Prostate gland (tissue), 2 donors: ENCODE data around the gene AFF4. TPM values are rescaled to one million over a fixed set of nuclear protein-coding genes. Genes with fewer than 3 reads are reported as not detected.
"Not testable (repeated sequence)": the region's sequence is repeated elsewhere in the genome, so short reads cannot be mapped to it uniquely, and the experiment has no call there.

ENCODE experiments used
- DNase-seq: peaks from one replicate; pipeline ENCODE4 v3.0.0-alpha.2; 2019; ENCODE audit warnings: low spot score
- H3K27ac ChIP-seq, 2 donors: fragments of 200-600 bp; sonication (generic); 2 replicates each; pipeline ENCODE4 v1.5.1; 2017 to 2019
- H3K27me3 ChIP-seq: fragments of 200-600 bp; sonication (generic); replicated peaks from 2 replicates; pipeline ENCODE4 v1.5.1; 2019; ENCODE audit not compliant: insufficient read depth
- H3K36me3 ChIP-seq, 2 donors: fragments of 200-600 bp; sonication (generic); 1 replicate in 1 of 2; 2 replicates in 1 of 2; pipeline versions ENCODE4 v1.5.1 to v1.8.1; 2017 to 2019
- H3K4me1 ChIP-seq: fragments of 200-600 bp; sonication (generic); replicated peaks from 2 replicates; pipeline ENCODE4 v1.5.1; 2019
- H3K4me3 ChIP-seq, 2 donors: fragments of 200-600 bp; sonication (generic); 2 replicates each; pipeline ENCODE4 v1.5.1; 2017 to 2019
- H3K9me3 ChIP-seq: fragments of 200-600 bp; sonication (generic); 2 replicates; pipeline ENCODE4 v1.5.1; 2017
- CTCF ChIP-seq, 4 experiments: fragments of 200-600 bp in 2 of 4; fragments of 450-650 bp in 2 of 4; sonication (generic) in 2 of 4; IDR thresholded peaks; 1 replicate in 3 of 4; 2 replicates in 1 of 4; pipeline ENCODE4 v1.5.1; 2016 to 2019; ENCODE audit warnings: antibody characterized with exemption in 4 of 4, mild to moderate bottlenecking in 2 of 4, moderate library complexity in 2 of 4
- POLR2A ChIP-seq: fragments of 450-650 bp; IDR thresholded peaks from one replicate; pipeline ENCODE4 v1.6.1; 2016; ENCODE audit warnings: antibody characterized with exemption, mild to moderate bottlenecking
- POLR2AphosphoS5 ChIP-seq: sonication (generic); formaldehyde crosslinking; IDR thresholded peaks from one replicate; pipeline ENCODE4 v1.6.1; 2017; ENCODE audit warnings: antibody characterized with exemption
- WGBS: methylation state at CpG from one replicate; pipeline ENCODE4 v1.1.5; 2018; 5-methylcytosine and 5-hydroxymethylcytosine counted together
- intact Hi-C: fragments of 100-400 bp; cut with DNase I; formaldehyde crosslinking; loops from one replicate; pipeline ENCODE4 v1.14.2; 2022
- total RNA-seq, 2 donors: library from RNA; depleted of rRNA; stranded (reverse); fragments of >200 nt; gene quantifications; one replicate each; pipeline ENCODE4 v1.1.0, GENCODE V29; 2016

The AFF4 gene
- total RNA-seq, 2 donors from 2014 or later, result 57.2 to 105 TPM

GRCh38 chr5:132998556-132998955, 35.1 kb upstream of the AFF4 start:
- no peak for TF ChIP-seq POLR2AphosphoS5
- TF ChIP-seq POLR2A, result no peak
- no peak for TF ChIP-seq CTCF (IDR thresholded peaks at IDR 0.05)
- Histone ChIP-seq H3K27me3 (no peaks in the 10 kb centered on the region), H3K27ac (no peak overlapping the region), H3K9me3 (no peaks in the 10 kb centered on the region), H3K36me3 (no peaks in the 10 kb centered on the region), H3K4me3 (no peak overlapping the region), H3K4me1 (no peaks in the 10 kb centered on the region)
- intact Hi-C loops, result no loop called here
- 93% methylated on average over 2 of the region's 2 CpGs for WGBS
- DNase-seq, result no peak

- Histone ChIP-seq H3K9me3 (no peaks in the 10 kb centered on the region), H3K27ac (no peak overlapping the region), H3K36me3 (no peaks in the 10 kb centered on the region), H3K4me3 (no peak overlapping the region), H3K27me3 (no peaks in the 10 kb centered on the region), H3K4me1 (no peaks in the 10 kb centered on the region)
- no peak for DNase-seq
- 68% methylated on average over 1 of the region's 1 CpG for WGBS
- intact Hi-C loops, result no loop called here
- TF ChIP-seq CTCF (IDR thresholded peaks at IDR 0.05) (no peak), POLR2A (no peak), POLR2AphosphoS5 (no peak)
These were observed 32.9 kb upstream of the AFF4 start for GRCh38 chr5:132996307-132996706.

- H3K27ac ChIP-seq, result no peak overlapping the region
- H3K27me3 ChIP-seq, result no peaks in the 10 kb centered on the region
- no peak for DNase-seq
- H3K9me3 ChIP-seq, result no peaks in the 10 kb centered on the region
- intact Hi-C loops, result no loop called here
- H3K4me3 ChIP-seq, result no peak overlapping the region
- H3K4me1 ChIP-seq, result no peaks in the 10 kb centered on the region
- no peak for TF ChIP-seq POLR2A
- no peak for TF ChIP-seq POLR2AphosphoS5
- TF ChIP-seq CTCF (IDR thresholded peaks at IDR 0.05), result no peak
- H3K36me3 ChIP-seq, result no peaks in the 10 kb centered on the region
- WGBS, result 89% methylated on average over 28 of the region's 28 CpGs
These were observed 24.3 kb upstream of the AFF4 start for GRCh38 chr5:132987531-132988408.

- H3K27me3 ChIP-seq, H3K4me1 ChIP-seq, H3K27ac ChIP-seq, H3K9me3 ChIP-seq, intact Hi-C loops, H3K36me3 ChIP-seq, DNase-seq, H3K4me3 ChIP-seq: not testable (repeated sequence)
- 96% methylated on average over 25 of the region's 30 CpGs for WGBS
These were observed 19.5 kb upstream of the AFF4 start for GRCh38 chr5:132982971-132983370.

- no peak overlapping the region for H3K27ac ChIP-seq
- H3K36me3 ChIP-seq, result no peaks in the 10 kb centered on the region
- intact Hi-C loops, result no loop called here
- no peaks in the 10 kb centered on the region for H3K9me3 ChIP-seq
- no peaks in the 10 kb centered on the region for H3K27me3 ChIP-seq
- DNase-seq, result no peak
- H3K4me3 ChIP-seq, result no peak overlapping the region
- H3K4me1 ChIP-seq, result no peaks in the 10 kb centered on the region
- 80% methylated on average over 3 of the region's 3 CpGs for WGBS
- no peak for TF ChIP-seq POLR2A
These were observed 17.9 kb upstream of the AFF4 start for GRCh38 chr5:132981288-132981687.

- TF ChIP-seq POLR2AphosphoS5, result no peak
- TF ChIP-seq POLR2A, result no peak
- no peak for TF ChIP-seq CTCF (IDR thresholded peaks at IDR 0.05)
- no peaks in the 10 kb centered on the region for H3K27me3 ChIP-seq
- no peaks in the 10 kb centered on the region for H3K36me3 ChIP-seq
- H3K27ac ChIP-seq, result no peak overlapping the region
- no peaks in the 10 kb centered on the region for H3K9me3 ChIP-seq
- 79% methylated on average over 2 of the region's 2 CpGs for WGBS
- intact Hi-C loops, result no loop called here
- DNase-seq, result no peak
- no peak overlapping the region for H3K4me3 ChIP-seq
- H3K4me1 ChIP-seq, result no peaks in the 10 kb centered on the region
These were observed 16.5 kb upstream of the AFF4 start for GRCh38 chr5:132979976-132980375.
